HepG2 (cell line): Measurements from ENCODE around the gene EFS. TPM values are rescaled to one million over a fixed set of nuclear protein-coding genes. Genes with fewer than 3 reads are reported as not detected.
A peak's percentile ranks its signal among the peaks of the same experiment; 100 is the strongest.

ENCODE experiments used
- ARNT ChIP-seq: fragments of 450-650 bp; IDR thresholded peaks from 2 replicates; pipeline ENCODE4 v1.6.1; 2017
- CREBL2 ChIP-seq: sonication (generic); formaldehyde crosslinking; IDR thresholded peaks from 2 replicates; pipeline ENCODE4 v1.8.1; 2023; ENCODE audit warnings: missing genetic modification reagents, mild to moderate bottlenecking, borderline replicate concordance
- ERF ChIP-seq: IDR thresholded peaks from 2 replicates; pipeline ENCODE4 v1.6.1; 2018; ENCODE audit warnings: missing biosample characterization, missing genetic modification reagents
- FIP1L1 ChIP-seq: fragments of 200-400 bp; formaldehyde crosslinking; IDR thresholded peaks from 2 replicates; pipeline ENCODE4 v1.6.1; 2018; ENCODE audit warnings: low read depth, mild to moderate bottlenecking, low read length, moderate library complexity, borderline replicate concordance; ENCODE audit not compliant: insufficient read depth
- GATA4 ChIP-seq: sonication (generic); IDR thresholded peaks from 2 replicates; pipeline ENCODE4 v1.6.1; 2016; ENCODE audit warnings: antibody characterized with exemption, low read depth, borderline replicate concordance
- HDAC1 ChIP-seq: sonication (generic); formaldehyde crosslinking; IDR thresholded peaks from 2 replicates; pipeline ENCODE4 v1.5.1; 2020; ENCODE audit warnings: mild to moderate bottlenecking, missing genetic modification reagents
- MEF2D ChIP-seq: sonication (generic); formaldehyde crosslinking; IDR thresholded peaks from 2 replicates; pipeline ENCODE4 v1.5.1; 2020; ENCODE audit warnings: mild to moderate bottlenecking, missing genetic modification reagents
- MTF2 ChIP-seq: sonication (generic); formaldehyde crosslinking; IDR thresholded peaks from 2 replicates; pipeline ENCODE4 v1.5.0; 2020; ENCODE audit warnings: missing genetic modification reagents, borderline replicate concordance
- MXD4 ChIP-seq: IDR thresholded peaks from 2 replicates; pipeline ENCODE4 v1.6.1; 2016; ENCODE audit warnings: mild to moderate bottlenecking, missing biosample characterization, missing genetic modification reagents
- NCOA5 ChIP-seq: sonication (generic); formaldehyde crosslinking; IDR thresholded peaks from 2 replicates; pipeline ENCODE4 v1.4.0; 2020; ENCODE audit warnings: missing genetic modification reagents
- RFXAP ChIP-seq: sonication (generic); formaldehyde crosslinking; IDR thresholded peaks from 2 replicates; pipeline ENCODE4 v1.4.0; 2020; ENCODE audit warnings: missing genetic modification reagents, borderline replicate concordance
- SATB2 ChIP-seq: sonication (generic); formaldehyde crosslinking; IDR thresholded peaks from 2 replicates; pipeline ENCODE4 v1.5.0; 2020; ENCODE audit warnings: missing genetic modification reagents
- SIX4 ChIP-seq: sonication (generic); formaldehyde crosslinking; IDR thresholded peaks from 2 replicates; pipeline ENCODE4 v1.4.0; 2020; ENCODE audit warnings: missing genetic modification reagents
- SMAD3 ChIP-seq: sonication (generic); formaldehyde crosslinking; IDR thresholded peaks from 2 replicates; pipeline ENCODE4 v1.4.0; 2020; ENCODE audit warnings: missing genetic modification reagents
- SP1 ChIP-seq, 2 experiments: fragments of 450-650 bp in 1 of 2; sonication (generic) in 1 of 2; formaldehyde crosslinking in 1 of 2; IDR thresholded peaks; 2 replicates each; pipeline versions ENCODE4 v1.4.0 to v1.6.1; 2016 to 2020; ENCODE audit warnings: missing genetic modification reagents in 1 of 2
- SRY ChIP-seq: sonication (generic); formaldehyde crosslinking; IDR thresholded peaks from 2 replicates; pipeline ENCODE4 v1.8.0; 2022; ENCODE audit warnings: mild to moderate bottlenecking, missing genetic modification reagents
- SYNCRIP ChIP-seq: fragments of 200-400 bp; formaldehyde crosslinking; IDR thresholded peaks from 2 replicates; pipeline ENCODE4 v1.6.1; 2018; ENCODE audit warnings: mild to moderate bottlenecking, low read depth, low read length; ENCODE audit not compliant: insufficient read depth
- U2AF1 ChIP-seq: fragments of 200-400 bp; formaldehyde crosslinking; optimal IDR thresholded peaks from 2 replicates; pipeline ENCODE3; 2017; ENCODE audit warnings: mild to moderate bottlenecking, low read depth, low read length
- ZFP37 ChIP-seq: sonication (generic); formaldehyde crosslinking; IDR thresholded peaks from 2 replicates; pipeline ENCODE4 v1.4.0; 2020; ENCODE audit warnings: missing genetic modification reagents, borderline replicate concordance
- ZNF20 ChIP-seq: sonication (generic); formaldehyde crosslinking; IDR thresholded peaks from 2 replicates; pipeline ENCODE4 v1.4.0; 2020; ENCODE audit warnings: mild to moderate bottlenecking, moderate library complexity, missing genetic modification reagents
- ZNF337 ChIP-seq: sonication (generic); formaldehyde crosslinking; IDR thresholded peaks from 2 replicates; pipeline ENCODE4 v1.5.1; 2020; ENCODE audit warnings: missing genetic modification reagents, low read depth, mild to moderate bottlenecking, borderline replicate concordance
- ZNF543 ChIP-seq: sonication (generic); formaldehyde crosslinking; IDR thresholded peaks from 2 replicates; pipeline ENCODE4 v1.4.0; 2020; ENCODE audit warnings: mild to moderate bottlenecking, missing genetic modification reagents
- ZNF564 ChIP-seq: sonication (generic); formaldehyde crosslinking; IDR thresholded peaks from 2 replicates; pipeline ENCODE4 v1.8.1; 2023; ENCODE audit warnings: mild to moderate bottlenecking, missing genetic modification reagents
- ZNF570 ChIP-seq: sonication (generic); formaldehyde crosslinking; IDR thresholded peaks from 2 replicates; pipeline ENCODE4 v1.4.0; 2020; ENCODE audit warnings: mild to moderate bottlenecking, missing genetic modification reagents, borderline replicate concordance
- ZNF724P ChIP-seq: sonication (generic); formaldehyde crosslinking; IDR thresholded peaks from 2 replicates; pipeline ENCODE4 v1.8.0; 2022; ENCODE audit warnings: missing genetic modification reagents, borderline replicate concordance
- ZNF850 ChIP-seq: sonication (generic); formaldehyde crosslinking; conservative IDR thresholded peaks from 2 replicates; pipeline ENCODE4 v1.9.0; 2021; ENCODE audit warnings: mild to moderate bottlenecking, missing genetic modification reagents
- ZNF879 ChIP-seq: sonication (generic); formaldehyde crosslinking; IDR thresholded peaks from 2 replicates; pipeline ENCODE4 v1.8.1; 2023; ENCODE audit warnings: missing genetic modification reagents
- polyA plus RNA-seq, 8 experiments: library from polyadenylated mRNA; depleted of rRNA in 3 of 8; stranded (reverse) in 7 of 8; unstranded in 1 of 8; fragments of >200 nt; fragmentation: Illumina TruSeq in 4 of 8; extraction: Trizol in 4 of 8; gene quantifications; 2 replicates each; pipeline versions ENCODE4 v1.2.1 to v1.2.3, GENCODE V29; 2011 to 2016; ENCODE audit warnings: low read depth in 4 of 8, missing spikeins in 1 of 8, mixed read lengths in 1 of 8; ENCODE audit not compliant: insufficient read depth in 1 of 8
- total RNA-seq, 5 experiments: library from RNA; depleted of rRNA; stranded (reverse); fragments of >200 nt; fragmentation: Illumina TruSeq; extraction: Trizol; gene quantifications; 2 replicates each; pipeline ENCODE4 v1.2.3, GENCODE V29; 2016; ENCODE audit warnings: low read depth in 1 of 5
- TF ChIP-seq, protein P1 (sequence below): sonication (generic); formaldehyde crosslinking; IDR thresholded peaks from 2 replicates; pipeline ENCODE4 v1.5.0; 2020; ENCODE audit warnings: missing genetic modification reagents, mild to moderate bottlenecking, borderline replicate concordance
- TF ChIP-seq, protein P2 (sequence below): sonication (generic); formaldehyde crosslinking; IDR thresholded peaks from 2 replicates; pipeline ENCODE4 v1.5.0; 2020; ENCODE audit warnings: mild to moderate bottlenecking, low read depth, missing genetic modification reagents, borderline replicate concordance

The EFS gene
- total and polyA plus RNA-seq, 2 of the 13 experiments (the other 11 are each of a cell fraction or from before 2014, with no cell fraction given), result not detected

- TF ChIP-seq MXD4 (CRISPR knock-in tag) (peak; percentile 68; the same call in 1 of the 2 replicates), FIP1L1 (0 out of 2 replicates have a peak, but pooled peaks have one; percentile 3), MEF2D (CRISPR knock-in tag) (peak; percentile 90; the same call in 1 of the 2 replicates), SYNCRIP (no peak), ZNF337 (CRISPR knock-in tag) (no peak), SMAD3 (0 out of 2 replicates have a peak, but pooled peaks have one; percentile 56), SP1 (IDR thresholded peaks at IDR 0.05) (no peak), SP1 (CRISPR knock-in tag; IDR thresholded peaks at IDR 0.05) (peak; percentile 15; the same call in 1 of the 2 replicates), HDAC1 (CRISPR knock-in tag) (peak; percentile 52), SIX4 (CRISPR knock-in tag) (no peak), ZFP37 (CRISPR knock-in tag) (peak; percentile 57; the same call in 1 of the 2 replicates), SATB2 (CRISPR knock-in tag) (0 out of 2 replicates have a peak, but pooled peaks have one; percentile 54), CREBL2 (no peak; the same call in 1 of the 2 replicates), ERF (CRISPR knock-in tag) (peak; percentile 65), ZNF724P (CRISPR knock-in tag) (no peak), ZNF564 (no peak), ARNT (no peak), ZNF570 (CRISPR knock-in tag) (peak; percentile 22; the same call in 1 of the 2 replicates), MTF2 (CRISPR knock-in tag) (no peak), ZNF879 (no peak), U2AF1 (no peak), NCOA5 (CRISPR knock-in tag) (no peak), RFXAP (CRISPR knock-in tag) (peak; percentile 64; the same call in 1 of the 2 replicates), ZNF20 (CRISPR knock-in tag) (no peak), ZNF850 (CRISPR knock-in tag) (no peak), SRY (CRISPR knock-in tag) (peak; percentile 93), ZNF543 (CRISPR knock-in tag) (peak; percentile 77), GATA4 (peak; percentile 40)
- TF ChIP-seq, protein P1, sequence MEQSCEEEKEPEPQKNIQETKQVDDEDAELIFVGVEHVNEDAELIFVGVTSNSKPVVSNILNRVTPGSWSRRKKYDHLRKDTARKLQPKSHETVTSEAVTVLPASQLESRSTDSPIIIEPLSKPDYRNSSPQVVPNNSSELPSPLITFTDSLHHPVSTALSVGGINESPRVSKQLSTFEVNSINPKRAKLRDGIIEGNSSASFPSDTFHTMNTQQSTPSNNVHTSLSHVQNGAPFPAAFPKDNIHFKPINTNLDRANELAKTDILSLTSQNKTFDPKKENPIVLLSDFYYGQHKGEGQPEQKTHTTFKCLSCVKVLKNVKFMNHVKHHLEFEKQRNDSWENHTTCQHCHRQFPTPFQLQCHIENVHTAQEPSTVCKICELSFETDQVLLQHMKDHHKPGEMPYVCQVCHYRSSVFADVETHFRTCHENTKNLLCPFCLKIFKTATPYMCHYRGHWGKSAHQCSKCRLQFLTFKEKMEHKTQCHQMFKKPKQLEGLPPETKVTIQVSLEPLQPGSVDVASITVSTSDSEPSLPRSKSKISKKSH (CRISPR knock-in tag), result no peak; the same call in 1 of the 2 replicates
- TF ChIP-seq, protein P2, sequence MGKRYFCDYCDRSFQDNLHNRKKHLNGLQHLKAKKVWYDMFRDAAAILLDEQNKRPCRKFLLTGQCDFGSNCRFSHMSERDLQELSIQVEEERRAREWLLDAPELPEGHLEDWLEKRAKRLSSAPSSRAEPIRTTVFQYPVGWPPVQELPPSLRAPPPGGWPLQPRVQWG (CRISPR knock-in tag), result no peak
These were observed 43.1 kb downstream of the EFS start (continued) for GRCh38 chr14:23321572-23322547.
